AG04450 (cell line): ENCODE data around the gene KCNJ18. TPM values are rescaled to one million over a fixed set of nuclear protein-coding genes. Genes with fewer than 3 reads are reported as not detected.
"Not testable (repeated sequence)": the region's sequence is repeated elsewhere in the genome, so short reads cannot be mapped to it uniquely, and the experiment has no call there.

Source experiments
- CTCF ChIA-PET: fragments of 300-600, 350-600 bp; formaldehyde crosslinking; extraction: SDS; loops from one replicate; lab custom pipeline; 2022; ENCODE audit warnings: antibody characterized with exemption, inconsistent platforms; lab: Charles Lee
- POLR2A ChIA-PET: fragments of 350-600 bp; formaldehyde crosslinking; extraction: SDS; loops from one replicate; lab custom pipeline; 2021; ENCODE audit warnings: antibody characterized with exemption, inconsistent platforms; lab: Yijun Ruan, JAX
- DNase-seq: peaks from one replicate; pipeline ENCODE4 v3.0.0-alpha.2; 2011; ENCODE audit warnings: low read depth, low spot score
- H3K27ac ChIP-seq: one replicate; pipeline ENCODE4 v1.5.1; 2012; ENCODE audit warnings: low read depth, low read length, control low read depth
- H3K27me3 ChIP-seq: one replicate; pipeline ENCODE4 v1.6.0; 2012; ENCODE audit warnings: low read length; ENCODE audit not compliant: control insufficient read depth, insufficient read depth
- H3K4me3 ChIP-seq: 2 replicates; pipeline ENCODE4 v1.5.1; 2011; ENCODE audit warnings: mild to moderate bottlenecking, low read depth, low read length, control low read depth
- H3K9me3 ChIP-seq: 2 replicates; pipeline ENCODE4 v1.5.1; 2012; ENCODE audit warnings: low read length; ENCODE audit not compliant: control insufficient read depth, insufficient read depth
- polyA plus RNA-seq: library from polyadenylated mRNA; depleted of rRNA; stranded (reverse); fragments of >200 nt; gene quantifications from 2 replicates; pipeline ENCODE4 v1.2.3, GENCODE V29; 2011
- TF ChIP-seq, protein P1 (sequence below): IDR thresholded peaks from 2 replicates; pipeline ENCODE4 v1.5.1; 2011; ENCODE audit warnings: low read depth, low read length, control low read depth, inconsistent platforms

Gene KCNJ18
- polyA plus RNA-seq, 1 experiment, result not detected

DNA sequence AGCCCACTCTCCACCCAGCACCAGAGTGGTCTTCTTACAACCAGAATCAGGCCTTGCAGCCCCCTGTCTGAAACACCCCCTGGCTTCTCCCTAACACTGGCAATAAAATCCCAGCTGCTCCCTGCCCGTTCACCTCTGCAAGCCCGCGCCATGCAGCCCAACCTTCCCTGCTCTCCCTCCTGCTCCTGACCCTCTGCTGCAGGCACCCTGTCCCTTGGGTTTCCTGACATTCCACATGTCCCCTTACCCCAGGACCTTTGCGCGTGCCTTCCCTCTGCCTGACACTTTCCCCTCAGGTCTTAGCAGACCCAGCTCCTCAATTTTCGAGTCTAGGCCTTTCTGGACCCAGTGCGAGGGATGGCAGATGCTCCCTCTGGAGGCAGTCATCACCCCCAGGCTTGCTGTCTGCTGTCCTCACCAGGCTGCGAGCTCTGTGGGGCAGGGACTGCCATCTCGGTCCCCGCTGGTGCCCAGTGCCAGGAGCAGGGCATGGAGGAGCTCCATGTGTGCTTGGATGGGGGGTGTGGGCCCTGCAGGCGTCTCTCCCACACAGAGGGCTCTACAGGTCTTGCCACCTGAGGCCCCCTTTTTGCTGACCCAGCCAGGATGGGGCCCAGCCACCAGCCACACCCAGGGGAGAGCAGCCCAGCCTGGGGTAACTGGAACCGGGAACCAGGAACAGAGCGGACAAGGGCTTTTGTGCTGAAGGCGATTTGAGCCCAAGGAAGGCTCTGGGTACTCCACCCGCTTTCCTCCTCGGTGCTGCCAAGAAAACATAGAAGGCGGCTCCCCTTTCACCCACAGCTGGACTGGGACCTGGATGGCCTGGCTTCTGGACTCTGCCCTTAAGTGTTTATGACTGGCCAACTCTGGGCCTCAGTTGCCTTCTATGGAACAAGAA, 15.6 kb downstream of the KCNJ18 start:
- POLR2A ChIA-PET, H3K27me3 ChIP-seq, CTCF ChIA-PET, DNase-seq, H3K4me3 ChIP-seq, H3K27ac ChIP-seq: not testable (repeated sequence)
- peaks cover 66% of the 10 kb centered on the region for H3K9me3 ChIP-seq

DNA sequence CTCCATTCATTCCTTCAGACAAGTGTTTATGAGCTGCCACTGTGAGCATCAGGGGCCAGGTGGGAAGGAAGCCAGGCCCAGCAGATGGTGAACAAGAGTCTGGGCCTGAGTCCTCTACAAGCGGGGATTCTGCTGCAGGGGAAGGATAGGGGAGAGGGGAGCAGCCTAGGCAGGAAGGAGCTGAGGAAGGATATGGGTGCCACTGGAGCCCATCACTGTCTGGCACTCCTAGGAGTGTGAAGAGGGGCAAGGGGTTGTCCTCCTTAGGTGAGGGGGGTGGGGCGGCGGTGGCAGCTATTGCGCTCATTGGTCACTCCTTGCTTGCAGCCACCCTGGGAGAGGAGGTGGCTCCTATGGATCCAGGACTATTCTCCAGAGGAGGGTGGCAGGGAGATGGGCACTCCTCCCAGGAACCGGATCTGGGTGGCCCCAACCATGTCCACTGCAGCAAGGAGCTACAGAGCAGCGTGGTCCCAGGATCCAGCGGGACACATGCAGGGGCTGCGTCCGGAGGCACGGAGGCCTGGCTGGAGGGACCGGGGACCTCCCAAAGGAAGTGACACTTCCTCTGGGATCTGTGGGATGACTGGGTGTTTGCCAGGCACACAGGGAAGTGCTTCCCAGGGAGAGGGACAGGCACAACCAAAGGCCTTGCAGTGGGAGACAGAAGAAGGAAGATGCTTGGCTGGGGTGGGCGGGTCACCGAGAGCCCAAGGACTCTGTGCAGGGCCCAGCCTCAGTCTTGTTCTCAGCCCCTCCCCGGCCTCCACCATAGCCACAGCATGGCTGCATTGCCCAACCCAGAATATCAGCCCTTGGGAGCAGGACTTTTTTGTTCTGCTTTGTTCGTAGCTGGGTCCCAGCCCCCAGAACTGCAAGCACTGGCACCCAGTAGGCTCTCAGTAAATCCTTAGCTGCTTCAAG, 16.6 kb downstream of the KCNJ18 start:
- CTCF ChIA-PET, POLR2A ChIA-PET, H3K27me3 ChIP-seq, H3K4me3 ChIP-seq, DNase-seq, H3K27ac ChIP-seq: not testable (repeated sequence)
- peaks cover 62% of the 10 kb centered on the region for H3K9me3 ChIP-seq

DNA sequence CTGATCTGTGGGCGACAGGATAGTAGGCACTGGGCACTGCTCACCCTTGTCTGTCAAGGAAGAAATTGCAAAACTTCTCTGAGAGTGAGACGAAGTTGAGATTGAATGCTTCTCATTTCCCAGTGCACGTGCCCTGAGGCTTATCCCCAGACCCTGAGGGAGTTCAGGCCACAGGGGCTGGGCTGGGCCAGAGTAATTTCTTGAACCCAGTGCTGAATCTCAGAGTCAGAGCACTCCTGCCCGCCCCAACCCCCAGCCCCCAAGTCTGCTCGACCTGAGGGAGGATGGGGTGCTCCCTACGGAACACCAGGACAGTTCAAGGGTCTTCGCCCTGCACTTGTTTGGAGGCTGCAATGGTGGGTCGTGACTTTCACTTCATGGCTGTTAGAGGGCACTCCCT, 17.7 kb downstream of the KCNJ18 start:
- H3K9me3 ChIP-seq, result peaks cover 51% of the 10 kb centered on the region
- DNase-seq, H3K4me3 ChIP-seq, CTCF ChIA-PET, POLR2A ChIA-PET, H3K27me3 ChIP-seq, H3K27ac ChIP-seq: not testable (repeated sequence)

DNA sequence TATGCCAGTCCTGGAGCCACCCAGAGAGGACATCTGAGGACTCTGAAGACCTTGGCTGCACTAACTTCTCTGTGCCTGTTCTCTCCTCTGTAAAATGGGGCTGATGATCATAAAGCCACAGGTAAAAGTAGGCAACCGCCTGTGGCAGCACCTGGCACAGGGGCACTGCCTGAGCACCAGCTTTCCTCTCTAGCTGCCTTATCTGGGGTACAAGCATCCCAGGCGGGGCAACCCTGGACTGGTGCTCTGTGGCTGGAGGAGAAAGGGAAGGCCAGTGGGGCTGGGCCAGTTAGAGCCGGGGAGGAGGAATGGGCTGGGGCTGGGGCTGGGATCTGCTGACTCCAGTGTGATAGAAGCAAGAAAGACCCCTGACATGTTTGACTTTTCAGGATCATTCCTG, 18.2 kb downstream of the KCNJ18 start:
- H3K27ac ChIP-seq, CTCF ChIA-PET, POLR2A ChIA-PET, H3K4me3 ChIP-seq, H3K27me3 ChIP-seq, DNase-seq: not testable (repeated sequence)
- H3K9me3 ChIP-seq, result peaks cover 49% of the 10 kb centered on the region

DNA sequence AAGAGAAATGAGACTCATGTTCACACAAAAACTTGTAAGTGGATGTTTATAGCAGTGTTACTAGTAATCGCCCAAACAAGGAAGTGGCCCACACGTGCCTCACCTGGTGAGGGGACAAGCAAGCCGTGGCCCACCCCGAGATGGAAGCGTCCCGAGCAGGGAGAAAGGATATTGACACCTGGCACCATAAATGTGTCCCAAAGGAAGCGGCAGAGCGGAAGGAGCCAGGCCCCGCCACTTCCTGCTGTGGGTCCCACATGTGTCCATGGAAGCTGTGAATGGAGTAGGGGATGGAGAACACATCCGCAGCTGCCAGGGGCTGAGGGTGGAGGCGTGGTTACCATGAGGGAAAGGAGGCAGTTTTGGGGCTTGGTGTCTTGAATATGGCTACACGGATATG, 18.9 kb downstream of the KCNJ18 start:
- H3K9me3 ChIP-seq, result peaks cover 44% of the 10 kb centered on the region
- H3K27ac ChIP-seq, result no peak overlapping the region
- ChIA-PET POLR2A (no interaction called here), CTCF (no interaction called here)
- TF ChIP-seq, protein P1, sequence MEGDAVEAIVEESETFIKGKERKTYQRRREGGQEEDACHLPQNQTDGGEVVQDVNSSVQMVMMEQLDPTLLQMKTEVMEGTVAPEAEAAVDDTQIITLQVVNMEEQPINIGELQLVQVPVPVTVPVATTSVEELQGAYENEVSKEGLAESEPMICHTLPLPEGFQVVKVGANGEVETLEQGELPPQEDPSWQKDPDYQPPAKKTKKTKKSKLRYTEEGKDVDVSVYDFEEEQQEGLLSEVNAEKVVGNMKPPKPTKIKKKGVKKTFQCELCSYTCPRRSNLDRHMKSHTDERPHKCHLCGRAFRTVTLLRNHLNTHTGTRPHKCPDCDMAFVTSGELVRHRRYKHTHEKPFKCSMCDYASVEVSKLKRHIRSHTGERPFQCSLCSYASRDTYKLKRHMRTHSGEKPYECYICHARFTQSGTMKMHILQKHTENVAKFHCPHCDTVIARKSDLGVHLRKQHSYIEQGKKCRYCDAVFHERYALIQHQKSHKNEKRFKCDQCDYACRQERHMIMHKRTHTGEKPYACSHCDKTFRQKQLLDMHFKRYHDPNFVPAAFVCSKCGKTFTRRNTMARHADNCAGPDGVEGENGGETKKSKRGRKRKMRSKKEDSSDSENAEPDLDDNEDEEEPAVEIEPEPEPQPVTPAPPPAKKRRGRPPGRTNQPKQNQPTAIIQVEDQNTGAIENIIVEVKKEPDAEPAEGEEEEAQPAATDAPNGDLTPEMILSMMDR, result no peak
- H3K27me3 ChIP-seq, result no peaks in the 10 kb centered on the region
- H3K4me3 ChIP-seq, result no peak overlapping the region
- DNase-seq, result no peak

DNA sequence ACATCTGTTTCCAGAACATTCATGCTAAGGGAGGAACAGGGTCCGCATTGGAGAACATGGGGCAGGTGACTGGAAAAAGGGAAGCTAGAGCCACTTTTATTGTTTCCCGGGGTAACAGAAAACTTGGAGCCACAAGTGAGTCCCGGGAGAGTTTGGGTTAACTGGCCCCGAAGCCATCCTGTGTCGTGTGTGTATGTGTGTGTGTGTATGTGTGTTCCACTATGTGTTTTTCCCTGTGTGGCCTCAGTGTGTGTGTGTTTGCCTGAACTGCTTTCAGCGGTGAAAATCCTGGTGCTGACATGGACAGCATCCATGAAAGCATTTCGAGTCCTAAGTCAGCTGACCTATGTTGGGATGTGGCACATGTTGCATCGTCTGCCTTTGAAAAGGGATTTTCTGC, 20.7 kb downstream of the KCNJ18 start:
- H3K27ac ChIP-seq, POLR2A ChIA-PET, H3K4me3 ChIP-seq, DNase-seq, H3K27me3 ChIP-seq, CTCF ChIA-PET: not testable (repeated sequence)
- peaks cover 29% of the 10 kb centered on the region for H3K9me3 ChIP-seq

DNA sequence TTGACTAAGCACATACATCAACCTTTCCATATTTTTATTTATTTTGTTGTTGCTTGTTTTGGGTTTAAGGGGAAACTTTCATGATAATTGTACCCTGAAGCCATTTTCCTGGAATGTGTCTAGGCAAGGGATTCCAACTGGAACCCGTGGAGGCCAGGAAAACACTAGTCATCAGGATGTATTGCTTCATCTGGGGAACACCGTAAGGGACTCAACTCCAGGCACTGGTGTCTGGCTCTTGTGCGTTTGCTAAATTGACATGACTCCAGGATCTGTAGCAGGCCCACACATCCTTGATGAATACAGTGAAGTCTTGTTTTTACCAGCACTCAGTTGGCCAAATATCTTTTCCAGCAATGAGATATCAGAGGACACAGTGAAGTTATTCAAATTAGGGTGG, 21.3 kb downstream of the KCNJ18 start:
- peaks cover 25% of the 10 kb centered on the region for H3K9me3 ChIP-seq
- CTCF ChIA-PET, DNase-seq, H3K27me3 ChIP-seq, H3K27ac ChIP-seq, H3K4me3 ChIP-seq, POLR2A ChIA-PET: not testable (repeated sequence)

DNA sequence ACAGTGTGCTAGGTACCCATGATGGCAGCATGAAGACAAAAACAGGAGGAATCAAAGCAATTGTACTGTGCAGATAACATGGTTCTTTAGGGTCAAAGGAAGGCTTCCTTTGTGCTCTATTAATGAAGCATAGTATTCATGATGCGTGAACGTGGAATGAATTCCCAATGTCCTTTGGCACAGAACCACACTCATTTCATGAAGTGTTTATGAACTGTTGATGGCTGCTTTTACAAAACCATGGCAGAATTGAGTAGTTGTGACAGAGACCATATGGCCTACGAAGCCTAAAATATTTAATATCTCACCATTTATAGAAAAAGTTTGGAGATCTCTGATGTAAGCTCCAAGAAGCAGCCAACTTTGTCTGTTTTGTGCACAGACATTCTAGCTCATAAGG, 22.4 kb downstream of the KCNJ18 start:
- H3K27me3 ChIP-seq, CTCF ChIA-PET, POLR2A ChIA-PET, H3K4me3 ChIP-seq, DNase-seq, H3K27ac ChIP-seq: not testable (repeated sequence)
- H3K9me3 ChIP-seq, result peaks cover 24% of the 10 kb centered on the region

DNA sequence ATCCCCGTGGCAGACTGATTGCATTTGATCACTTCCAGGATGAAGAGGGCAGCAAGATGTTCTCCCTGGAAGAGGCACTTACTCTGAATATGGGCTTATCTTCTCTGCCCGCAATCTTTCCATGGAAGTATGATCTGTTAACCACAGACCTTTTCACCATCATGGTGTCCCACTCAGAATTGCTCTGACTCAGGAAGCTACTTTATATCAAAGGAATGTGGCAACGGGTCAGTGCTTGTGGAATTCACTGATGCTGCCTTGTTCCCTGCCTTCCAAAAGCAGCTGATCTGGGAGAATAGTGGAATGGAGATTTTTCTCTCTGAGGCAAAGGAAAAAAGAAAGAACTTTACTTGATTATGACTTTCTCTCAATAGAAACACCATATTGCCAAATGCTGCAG, 23.6 kb downstream of the KCNJ18 start:
- H3K27ac ChIP-seq, POLR2A ChIA-PET, H3K27me3 ChIP-seq, DNase-seq, CTCF ChIA-PET, H3K4me3 ChIP-seq: not testable (repeated sequence)
- peaks cover 23% of the 10 kb centered on the region for H3K9me3 ChIP-seq

DNA sequence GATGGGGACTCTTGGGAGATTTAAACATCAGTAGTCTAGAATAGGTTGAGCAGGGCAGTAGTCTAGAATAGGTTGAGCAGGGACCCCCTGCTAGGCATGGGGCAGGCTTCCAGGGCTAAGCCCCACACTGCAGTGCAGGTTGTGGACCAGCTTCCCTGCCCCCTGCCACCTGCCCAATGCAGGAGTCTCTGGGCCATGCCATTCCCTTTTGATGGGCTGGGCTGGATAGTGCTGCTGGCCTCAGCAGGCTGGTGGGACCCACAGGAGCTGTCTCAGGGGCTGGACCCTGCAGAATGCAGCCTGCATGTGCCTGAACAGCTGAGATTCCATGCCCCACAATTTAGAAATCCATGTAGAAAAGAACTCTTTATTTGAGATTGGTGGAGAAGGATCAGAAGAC, 26.6 kb downstream of the KCNJ18 start:
- CTCF ChIA-PET, H3K27ac ChIP-seq, H3K4me3 ChIP-seq, H3K27me3 ChIP-seq, POLR2A ChIA-PET, DNase-seq: not testable (repeated sequence)
- H3K9me3 ChIP-seq, result peaks cover 28% of the 10 kb centered on the region
